Stimulated activated CD4-positive, alpha-beta T cell treated with anti-CD3 and anti-CD28 coated beads, Interleukin-15, amount 100 ng/mL, for 48 hours (primary cell): ENCODE data around the gene SLC35F4.

Experiments used
- DNase-seq, 2 donors: peaks; one replicate each; pipeline ENCODE4 v3.0.0-alpha.2; 2020; ENCODE audit warnings: low read depth in 2 of 2

The SLC35F4 gene

DNA sequence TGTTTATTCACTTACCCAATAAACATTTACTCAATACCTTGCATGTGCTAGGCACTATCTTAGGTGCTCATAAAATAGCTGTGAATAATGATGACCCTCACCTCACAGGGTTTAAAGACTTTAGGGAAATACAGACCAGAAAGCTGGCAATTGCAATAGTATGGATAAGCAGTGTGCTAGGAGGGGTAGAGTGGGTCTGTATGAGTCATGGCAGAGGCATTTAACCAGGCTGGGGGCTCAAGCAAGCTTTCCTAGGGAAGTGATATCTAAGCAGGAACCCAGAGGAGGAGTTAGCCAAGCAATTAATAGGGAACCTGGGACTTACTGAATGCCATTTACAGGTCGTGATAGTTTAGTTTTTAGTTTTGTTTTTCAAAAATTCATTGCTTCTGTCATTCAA, 248.4 kb downstream of the SLC35F4 start:
- DNase-seq: no peak

DNA sequence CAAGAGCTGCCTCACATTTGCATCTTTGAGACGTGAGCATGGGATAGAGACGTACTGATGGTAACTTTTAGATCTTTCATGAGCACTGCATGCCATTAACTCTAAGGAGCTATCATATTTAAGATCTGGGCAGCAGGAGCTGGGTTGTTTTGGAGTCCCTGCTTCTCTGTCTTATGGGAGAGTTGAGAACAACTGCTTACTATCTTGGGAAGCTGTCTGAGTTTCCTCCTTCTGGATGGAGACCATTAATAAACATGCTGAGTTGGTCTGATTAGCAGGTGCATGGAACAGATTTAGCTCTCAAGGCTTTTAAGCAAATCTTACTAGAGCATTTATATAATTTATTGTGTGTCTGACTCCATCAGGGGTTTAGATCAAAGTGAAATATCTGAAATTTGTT, 252.9 kb downstream of the SLC35F4 start:
- no peak for DNase-seq

DNA sequence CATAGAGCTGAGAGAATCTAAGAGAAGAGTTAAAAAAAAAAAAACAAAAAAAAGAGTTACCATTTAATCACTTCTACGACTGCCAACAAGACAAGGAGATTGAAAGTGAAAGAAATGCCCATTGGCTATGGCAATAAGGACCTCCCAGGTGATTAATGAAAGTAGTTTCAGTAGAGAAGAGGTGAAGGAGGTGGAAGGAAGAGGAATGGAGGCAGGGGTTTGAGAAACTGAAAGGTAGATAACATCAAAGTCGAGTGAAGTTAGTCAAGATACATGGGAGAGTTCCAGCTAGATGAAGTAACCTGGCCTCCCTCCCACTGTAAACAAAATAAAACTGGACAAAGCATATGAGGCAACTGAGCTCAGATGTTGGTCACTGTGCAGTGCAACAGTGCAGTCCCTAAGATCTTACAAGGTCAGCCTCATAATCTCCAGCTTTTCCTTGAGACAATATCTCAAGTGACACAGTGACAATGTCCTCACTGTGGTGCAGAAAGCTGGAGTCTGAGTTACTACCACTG, 254.3 kb downstream of the SLC35F4 start:
- no peak for DNase-seq

DNA sequence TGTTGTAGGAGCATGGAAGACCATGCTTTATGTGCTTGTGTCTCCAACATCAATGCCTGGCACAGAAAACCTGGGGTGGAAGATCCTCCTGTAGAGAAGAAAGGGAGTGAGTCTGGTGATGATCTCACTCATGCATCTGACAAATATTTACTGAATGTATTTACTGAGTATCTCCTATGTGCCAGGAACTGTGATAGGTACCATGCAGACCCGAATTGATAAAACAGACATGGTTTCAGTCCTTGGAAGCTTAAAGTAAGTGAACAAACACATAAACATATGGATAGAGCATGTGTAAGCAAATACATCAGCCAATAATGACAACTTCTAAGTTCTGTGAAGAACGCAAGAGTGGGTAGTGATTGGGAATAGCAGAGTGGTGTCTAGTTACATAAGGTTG, 255.3 kb downstream of the SLC35F4 start:
- DNase-seq: no peak

DNA sequence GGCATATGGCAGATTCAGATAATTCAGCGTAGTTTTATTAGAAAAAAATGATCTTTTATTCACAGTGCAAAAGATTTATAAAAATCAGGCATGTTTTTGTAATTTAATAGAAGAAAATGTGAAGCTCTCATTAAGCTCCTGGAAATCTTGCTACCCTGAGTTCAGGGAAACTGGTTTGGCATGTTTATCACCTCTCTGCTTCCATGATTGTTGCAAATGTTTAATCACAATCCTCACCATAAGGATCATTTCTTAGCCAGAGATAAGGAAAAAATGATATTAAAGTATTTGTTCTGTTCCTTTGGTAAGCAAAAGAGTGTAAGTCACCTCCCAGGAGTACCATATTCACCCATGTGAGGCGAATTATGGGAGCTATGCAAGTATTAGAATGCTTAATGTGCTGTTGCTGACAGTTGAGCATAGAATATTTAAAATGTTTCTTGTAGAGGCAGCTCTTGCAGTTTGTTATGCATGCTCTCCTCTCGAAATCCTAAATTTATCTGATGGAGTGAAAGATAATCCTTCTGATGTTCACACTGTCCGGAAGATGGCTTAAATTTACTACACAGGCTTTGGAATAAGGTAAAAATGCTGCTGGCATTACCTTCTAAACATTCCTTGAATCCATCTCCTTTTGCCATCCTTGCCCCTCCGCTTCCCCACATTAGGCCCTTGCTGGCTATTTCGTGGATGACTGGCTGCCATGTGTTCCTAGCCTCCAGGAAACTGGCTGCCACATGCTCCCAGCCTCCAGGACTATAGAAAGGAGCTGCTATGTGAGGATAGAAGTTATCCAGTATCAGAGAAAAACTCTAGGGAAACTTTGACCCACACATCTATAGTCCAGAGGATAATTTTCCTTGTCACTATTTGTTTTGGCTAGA, 256.5 kb downstream of the SLC35F4 start:
- DNase-seq: no peak

DNA sequence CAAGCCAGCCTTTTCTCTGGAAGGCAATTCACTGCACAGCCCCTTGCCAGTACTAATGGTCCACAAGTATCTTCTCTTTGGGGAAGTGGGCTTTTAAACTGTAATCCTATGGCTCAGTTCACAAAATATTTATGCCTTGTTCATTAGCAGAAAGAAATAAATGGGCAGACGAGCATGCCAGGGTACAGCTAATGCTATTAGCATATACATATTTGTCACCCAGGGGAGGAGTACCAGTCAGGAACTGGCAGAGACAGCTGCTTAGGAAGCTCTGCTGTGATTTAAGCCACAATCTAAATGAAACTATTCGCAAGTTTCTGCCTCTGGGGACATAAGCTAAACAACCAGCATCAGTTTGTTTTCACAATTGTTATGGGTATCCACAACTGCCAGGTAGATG, 258.8 kb downstream of the SLC35F4 start:
- DNase-seq: no peak

DNA sequence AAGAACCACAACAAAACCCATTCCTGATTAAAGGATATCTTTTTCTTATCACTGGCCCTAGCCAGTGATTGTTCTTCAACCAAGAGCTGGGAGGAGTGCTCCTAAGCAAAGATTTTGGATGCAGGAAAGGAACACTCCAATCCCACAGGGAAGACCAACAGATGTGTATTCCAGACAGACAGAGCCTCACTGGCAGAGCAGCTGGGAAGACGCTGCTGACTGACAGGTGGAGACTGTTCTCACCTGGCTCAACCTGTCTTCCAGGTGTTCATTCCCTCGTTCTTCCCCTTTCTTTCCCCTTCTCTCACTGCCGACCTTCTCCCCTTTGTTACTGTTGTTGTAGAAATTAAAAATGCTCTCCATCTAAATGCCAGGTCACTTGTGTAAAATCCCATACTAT, 282.5 kb downstream of the SLC35F4 start:
- no peak for DNase-seq

DNA sequence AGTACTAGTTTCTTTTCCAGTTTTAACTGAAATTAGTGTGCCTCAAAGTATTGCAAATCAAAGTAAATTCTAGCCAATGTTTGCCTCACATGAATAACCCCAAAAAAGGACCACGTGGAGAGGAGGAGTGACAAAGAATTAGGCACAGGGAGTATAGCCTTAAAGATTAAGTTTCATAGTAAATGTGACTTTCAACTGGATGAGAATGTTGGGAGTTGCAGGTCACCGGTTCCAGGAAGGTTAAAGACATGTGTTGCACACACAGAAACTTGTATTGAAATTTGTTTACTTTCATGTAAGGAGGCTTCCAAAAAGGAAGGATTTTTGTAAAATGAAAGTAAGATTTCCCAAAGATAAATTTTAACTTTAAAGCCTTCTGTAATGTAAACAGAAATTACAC, 283.1 kb downstream of the SLC35F4 start:
- no peak for DNase-seq

DNA sequence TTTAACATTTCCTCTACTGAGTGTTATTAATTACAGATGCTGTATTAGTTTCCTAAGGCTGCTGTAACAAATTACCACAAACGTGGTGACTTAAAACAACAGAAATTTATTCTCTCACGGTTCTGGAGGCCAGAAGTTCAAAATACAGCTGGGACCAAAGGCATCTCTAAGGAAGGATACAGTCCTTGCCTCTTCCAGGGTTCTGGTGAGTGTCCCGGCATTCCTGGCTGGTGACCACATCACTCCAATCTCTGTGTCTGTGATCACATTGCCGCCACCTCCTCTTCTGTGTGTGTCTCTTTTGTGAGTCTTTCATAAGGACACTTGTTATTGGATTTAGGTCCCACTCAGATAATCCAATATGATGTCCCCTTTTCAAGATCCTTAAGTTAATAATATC, 287.1 kb downstream of the SLC35F4 start:
- DNase-seq: no peak

DNA sequence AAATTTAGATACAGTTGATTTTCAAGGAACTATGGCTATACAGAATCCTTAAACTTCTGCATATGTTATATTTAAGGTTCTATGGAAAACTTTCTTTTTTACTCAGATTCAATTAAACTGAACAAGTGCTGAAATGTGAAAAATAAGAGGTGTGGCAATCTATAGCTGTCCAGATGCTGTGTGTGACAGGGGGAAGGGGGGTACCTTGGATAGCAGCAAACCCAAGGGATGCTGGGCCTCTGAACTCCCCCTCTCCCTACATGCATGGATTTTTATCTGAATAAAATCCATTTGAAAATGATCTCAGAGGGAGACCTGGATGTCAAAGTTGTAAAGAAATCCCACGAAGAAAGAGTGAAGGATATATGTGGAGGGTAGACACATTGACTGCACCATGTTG, 289.4 kb downstream of the SLC35F4 start:
- no peak for DNase-seq

DNA sequence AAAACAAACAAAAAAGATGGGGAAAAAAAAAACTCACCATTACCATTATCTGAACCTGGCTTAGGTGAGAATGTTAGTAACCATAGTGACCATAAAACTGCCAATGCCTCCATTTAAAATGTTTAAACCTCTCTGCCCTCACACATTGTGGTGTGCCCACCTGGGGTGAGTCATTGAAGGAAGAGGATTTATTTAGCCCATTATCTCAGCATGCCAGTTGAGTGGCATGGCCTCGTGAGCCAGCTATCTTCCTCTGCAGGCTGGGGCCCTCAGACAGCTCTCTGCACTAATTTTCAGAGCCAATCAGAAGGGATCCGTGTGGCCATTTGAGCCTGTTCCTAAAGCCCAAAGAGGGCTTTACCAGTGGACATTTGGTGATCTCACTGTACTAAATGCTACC, 290.4 kb downstream of the SLC35F4 start:
- DNase-seq: no peak

DNA sequence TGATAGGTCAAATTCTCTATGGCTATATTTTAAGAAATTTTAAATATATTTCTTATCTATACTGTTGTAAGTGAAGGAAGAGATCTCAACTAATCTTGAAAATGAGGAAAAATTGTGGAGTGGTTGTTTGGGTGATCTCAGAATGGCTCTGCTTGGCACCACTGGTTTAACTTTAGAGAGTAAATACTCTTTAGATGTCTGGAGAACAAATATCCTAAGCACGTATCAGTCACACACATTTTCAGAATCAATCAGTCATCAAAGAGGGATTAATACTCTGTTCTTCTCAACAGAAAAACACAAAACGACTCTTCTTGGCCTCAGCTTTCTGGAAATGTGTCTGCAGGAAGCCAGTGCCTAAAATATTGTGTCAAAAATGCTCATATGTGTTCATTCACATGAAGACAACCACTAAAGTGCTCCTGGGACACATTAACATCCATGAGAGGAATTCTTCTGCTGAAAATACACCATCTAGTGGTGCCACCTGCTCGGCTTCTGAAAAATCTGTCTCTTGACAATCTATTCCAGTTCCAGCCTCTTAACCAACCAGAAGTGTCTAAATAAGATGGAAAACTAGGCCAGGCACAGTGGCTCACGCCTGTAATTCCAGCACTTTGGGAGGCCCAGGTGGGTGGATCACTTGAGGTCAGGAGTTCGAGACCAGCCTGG, 291.1 kb downstream of the SLC35F4 start:
- DNase-seq: no peak

DNA sequence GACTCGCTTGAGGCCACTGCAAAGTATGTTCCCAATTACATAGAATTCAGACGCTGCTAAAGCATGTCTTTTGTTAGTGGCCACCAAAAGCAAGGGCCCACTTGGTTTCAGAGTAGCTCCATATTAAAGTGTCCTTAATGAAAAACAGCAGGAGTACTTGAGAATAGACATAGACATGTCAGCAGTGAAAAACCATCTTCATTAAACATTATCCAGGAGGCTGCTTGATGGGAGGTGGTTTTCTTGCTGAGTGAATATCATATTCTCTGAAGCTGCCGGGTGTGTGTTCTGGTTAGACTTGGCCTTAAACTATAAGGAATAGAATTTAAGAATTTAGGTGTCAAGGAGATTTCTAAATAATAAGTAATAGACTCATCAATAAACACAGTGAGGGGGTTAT, 292.7 kb downstream of the SLC35F4 start:
- DNase-seq: no peak

DNA sequence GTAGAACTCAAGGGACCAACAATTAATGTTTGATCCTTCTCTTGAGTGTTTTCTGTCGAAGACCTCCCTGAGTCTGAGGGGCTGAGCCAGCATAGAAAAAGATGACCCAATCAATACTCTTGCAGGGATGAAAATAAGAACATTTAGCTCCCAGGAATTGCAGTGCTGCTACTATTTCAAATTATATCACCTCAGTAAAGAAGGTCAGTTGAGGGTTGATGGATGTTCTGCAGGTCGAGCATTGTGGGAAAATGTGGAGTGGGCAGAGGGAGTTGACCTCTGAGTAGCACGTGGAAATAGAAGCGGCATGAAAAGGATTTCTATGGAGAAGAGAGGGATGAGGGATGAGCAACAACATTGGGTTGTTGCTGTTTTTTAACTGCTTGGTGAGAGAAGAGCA, 297.3 kb downstream of the SLC35F4 start:
- DNase-seq: no peak

DNA sequence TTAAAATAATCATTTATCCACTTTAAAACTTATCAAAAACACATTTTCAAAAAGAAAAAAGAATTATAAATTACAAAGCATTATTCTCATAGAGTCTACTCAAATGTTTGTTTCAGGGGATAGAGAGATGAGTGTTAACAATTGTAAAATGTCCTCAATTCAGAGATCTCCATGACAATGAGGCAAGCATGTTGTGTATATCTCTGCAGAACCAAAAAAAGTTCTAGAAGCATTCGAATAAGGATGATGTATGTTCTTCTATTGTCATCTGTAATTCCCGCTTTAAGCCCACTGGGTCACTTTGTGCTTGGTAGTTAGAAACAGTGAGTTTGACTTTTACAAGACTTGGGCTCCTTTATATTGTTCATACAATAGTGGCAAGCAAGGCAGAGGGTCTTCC, 298.7 kb downstream of the SLC35F4 start:
- no peak for DNase-seq

DNA sequence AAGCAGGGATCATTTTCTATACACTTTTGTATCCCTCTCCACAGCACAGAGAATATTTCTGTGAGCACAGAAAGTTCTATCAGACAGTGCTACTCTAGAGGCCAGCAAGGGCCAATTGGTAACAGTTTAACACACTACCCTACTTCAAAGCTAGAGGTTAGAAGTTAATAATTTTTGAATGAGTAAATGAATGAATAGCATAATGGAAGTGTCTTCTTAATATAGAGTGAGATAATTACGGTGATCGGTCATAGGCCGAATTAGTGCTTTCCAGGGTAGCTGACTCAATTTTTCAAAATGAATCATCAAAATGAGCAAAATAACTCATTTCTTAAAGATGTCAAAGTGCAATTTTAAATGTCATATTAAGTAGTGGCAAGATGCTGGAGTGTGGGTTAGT, 305.2 kb downstream of the SLC35F4 start:
- DNase-seq: no peak

DNA sequence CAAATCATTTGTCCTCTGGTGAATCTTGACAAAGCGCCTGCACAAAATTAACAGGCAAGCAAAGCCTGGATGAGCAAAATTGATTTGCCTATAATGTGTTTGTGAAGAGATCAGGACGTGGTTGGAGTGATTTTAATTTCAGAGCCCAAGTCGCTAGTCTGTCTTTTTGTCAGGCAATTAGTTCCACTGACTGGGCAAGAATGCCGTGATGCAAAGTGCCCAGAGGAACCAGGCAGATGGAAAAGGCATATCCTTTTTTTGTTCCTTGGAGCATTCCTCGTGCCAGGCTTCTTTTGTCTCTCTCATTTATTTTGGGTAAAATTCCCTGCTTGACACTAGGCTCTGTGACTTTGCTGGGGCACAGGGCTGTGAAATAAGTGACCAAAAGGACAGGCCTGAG, 306.3 kb downstream of the SLC35F4 start:
- DNase-seq: no peak

DNA sequence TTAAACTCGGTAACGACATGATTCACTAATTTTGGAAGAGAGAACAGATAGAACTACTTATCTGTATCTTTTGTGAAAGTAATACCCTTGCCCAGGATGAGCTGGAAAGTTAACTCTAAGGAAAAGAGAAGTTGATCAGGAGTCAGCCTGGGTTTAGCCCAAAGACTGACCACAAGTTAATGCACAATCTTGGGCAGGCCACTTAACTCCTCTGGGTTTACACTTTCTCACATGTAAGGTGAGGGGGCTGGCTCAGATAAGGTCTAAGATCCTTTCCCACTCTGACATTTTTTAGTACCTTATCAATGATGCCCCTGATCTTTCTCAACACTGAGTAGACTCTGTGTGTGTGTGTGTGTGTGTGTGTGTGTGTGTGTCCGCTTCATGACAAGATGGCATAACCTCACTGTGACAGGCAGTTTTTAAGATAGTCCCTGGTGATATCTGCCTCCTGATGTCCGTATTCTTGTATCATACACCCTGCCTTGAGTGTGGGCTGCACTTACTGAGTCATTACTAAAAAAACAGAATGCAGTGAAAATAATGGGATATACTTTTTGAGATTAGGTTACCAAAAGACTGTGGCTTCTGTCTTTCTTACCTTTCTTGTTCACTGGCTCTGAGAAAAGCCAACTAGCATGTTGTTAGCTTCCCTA, 316.0 kb downstream of the SLC35F4 start:
- no peak for DNase-seq

DNA sequence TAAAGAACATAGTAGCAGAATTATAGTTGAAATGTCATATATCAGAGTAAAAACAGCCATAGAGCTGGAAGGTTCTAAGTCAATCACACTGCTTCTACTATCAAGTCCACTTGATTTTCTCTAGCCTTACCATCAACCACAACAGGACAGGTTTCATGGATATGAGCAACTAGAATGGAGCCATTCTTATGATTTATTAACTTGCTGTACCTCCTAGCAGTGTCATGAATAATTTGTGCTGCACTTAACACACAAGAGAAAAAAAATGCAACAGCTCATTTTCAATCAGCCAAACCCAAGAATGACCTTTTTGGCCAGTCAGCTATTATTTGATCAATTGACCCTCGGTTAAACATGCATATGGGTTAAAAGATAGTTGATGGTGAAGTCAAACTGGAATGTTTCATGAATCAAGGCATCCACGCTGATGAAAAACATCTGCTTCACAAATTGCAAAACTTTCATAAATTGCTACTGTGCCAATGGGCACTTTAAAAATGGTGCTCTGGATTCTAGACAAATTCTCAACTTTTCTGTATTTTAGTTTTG, 316.8 kb downstream of the SLC35F4 start:
- no peak for DNase-seq

DNA sequence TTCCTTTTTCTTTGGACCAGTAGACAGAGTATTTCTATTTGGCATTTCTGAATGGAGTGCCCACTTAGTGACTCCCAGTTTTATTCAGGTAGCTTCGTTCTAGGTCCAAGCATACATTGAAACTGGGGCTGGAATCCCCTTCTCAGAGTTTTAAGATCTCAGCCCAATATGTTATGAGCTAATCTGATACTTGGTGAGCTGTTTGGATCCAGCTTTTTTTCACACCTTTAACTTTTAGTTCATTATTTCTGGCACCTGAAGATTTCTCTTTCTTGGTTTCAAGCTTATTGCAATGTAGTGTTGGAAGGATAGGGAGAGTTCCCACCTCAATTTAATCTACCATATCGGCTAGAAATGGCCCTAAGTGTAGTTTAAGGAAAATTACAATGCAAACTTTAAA, 318.8 kb downstream of the SLC35F4 start:
- DNase-seq: no peak

DNA sequence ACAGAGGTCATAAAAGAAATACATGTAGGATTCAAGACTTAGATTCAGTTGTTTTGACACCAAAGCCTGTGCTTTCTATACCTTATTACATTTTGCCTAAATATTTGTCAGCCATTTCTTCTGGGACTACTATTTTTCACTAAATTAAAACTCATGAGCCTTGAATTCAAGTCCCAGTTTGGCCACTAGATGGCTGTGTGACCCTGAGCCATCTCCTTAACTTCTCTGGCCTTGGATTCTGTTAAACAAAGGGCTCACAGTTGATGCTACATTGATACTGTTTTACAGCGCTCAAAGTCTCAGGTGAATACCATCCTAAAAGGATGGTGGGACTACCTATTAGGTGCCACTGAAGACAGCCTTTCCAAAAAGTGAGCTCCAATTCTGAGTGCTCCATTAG, 332.7 kb downstream of the SLC35F4 start:
- DNase-seq: no peak

DNA sequence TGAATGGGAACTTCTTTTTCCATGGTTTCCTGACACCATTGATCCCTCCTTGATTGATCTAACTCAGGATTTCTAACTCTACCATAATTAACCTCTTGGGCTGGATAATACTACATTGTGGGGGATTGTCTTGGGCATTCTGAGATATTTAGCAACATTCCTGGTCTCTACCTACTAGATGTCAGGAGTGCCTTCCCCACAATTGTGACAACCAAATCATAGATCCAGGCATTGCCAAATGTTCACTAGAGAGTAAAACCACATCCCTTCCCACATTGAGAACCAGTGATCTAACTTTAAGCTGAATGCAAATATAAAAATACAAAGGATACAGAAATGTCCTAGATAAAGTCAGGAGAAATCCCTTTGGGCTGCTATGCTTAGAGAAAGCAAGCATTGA, 335.3 kb downstream of the SLC35F4 start:
- no peak for DNase-seq
